Measurements from ENCODE around the gene VWF. TPM values are rescaled to one million over a fixed set of nuclear protein-coding genes. Genes with fewer than 3 reads are reported as not detected.

VWF gene
- polyA plus RNA-seq, 1 donor (not counting 4 experiments of a cell fraction or from before 2014, with no cell fraction given) = 0.01 TPM

DNA sequence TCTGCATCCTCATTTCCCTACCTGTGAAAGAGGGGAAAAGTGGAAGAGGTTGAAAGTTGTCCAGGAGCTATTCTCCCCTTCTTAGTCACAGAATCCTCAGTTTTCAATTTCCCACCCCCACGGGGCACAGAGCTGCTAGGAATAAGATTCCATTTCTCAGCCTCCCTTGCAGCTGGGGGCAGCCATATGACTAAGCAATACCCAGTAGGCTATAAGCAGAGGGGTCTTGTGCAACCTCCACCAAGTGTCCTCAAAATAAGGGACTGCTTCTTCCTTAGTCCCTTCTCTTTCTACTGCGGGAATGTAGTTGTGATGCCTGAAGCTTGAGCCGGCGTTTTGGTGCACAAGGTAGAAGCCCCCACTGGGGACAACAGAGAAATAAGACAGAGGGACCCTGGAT, 40.9 kb downstream of the VWF start:
- no peak for DNase-seq (ENCODE audit: low read depth, low spot score)
- H3K9me1 ChIP-seq (ENCODE audit: control insufficient read depth, extremely low read depth, insufficient read depth, low read length) = no peaks in the 10 kb centered on the region
- FAIRE-seq = no peak
- dilution Hi-C loops (cut with MboI; ENCODE audit: extremely low pct_ligation_motif_present, low sequenced_read_pairs) = no loop called here
- TF ChIP-seq EZH2 (IDR thresholded peaks at IDR 0.05; ENCODE audit: low read length) = no peak
- TF ChIP-seq, protein P1, sequence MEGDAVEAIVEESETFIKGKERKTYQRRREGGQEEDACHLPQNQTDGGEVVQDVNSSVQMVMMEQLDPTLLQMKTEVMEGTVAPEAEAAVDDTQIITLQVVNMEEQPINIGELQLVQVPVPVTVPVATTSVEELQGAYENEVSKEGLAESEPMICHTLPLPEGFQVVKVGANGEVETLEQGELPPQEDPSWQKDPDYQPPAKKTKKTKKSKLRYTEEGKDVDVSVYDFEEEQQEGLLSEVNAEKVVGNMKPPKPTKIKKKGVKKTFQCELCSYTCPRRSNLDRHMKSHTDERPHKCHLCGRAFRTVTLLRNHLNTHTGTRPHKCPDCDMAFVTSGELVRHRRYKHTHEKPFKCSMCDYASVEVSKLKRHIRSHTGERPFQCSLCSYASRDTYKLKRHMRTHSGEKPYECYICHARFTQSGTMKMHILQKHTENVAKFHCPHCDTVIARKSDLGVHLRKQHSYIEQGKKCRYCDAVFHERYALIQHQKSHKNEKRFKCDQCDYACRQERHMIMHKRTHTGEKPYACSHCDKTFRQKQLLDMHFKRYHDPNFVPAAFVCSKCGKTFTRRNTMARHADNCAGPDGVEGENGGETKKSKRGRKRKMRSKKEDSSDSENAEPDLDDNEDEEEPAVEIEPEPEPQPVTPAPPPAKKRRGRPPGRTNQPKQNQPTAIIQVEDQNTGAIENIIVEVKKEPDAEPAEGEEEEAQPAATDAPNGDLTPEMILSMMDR (optimal IDR thresholded peaks at IDR 0.05 in 1 of 3, IDR thresholded peaks at IDR 0.05 in 1 of 3, conservative IDR thresholded peaks at IDR 0.05 in 1 of 3; ENCODE audit: extremely low read depth in 1 of 3, insufficient read depth in 2 of 3, low read length in 3 of 3) = no peak
- H3K27me3 ChIP-seq (ENCODE audit: control insufficient read depth, extremely low read depth, insufficient read depth, low read length) = no peaks in the 10 kb centered on the region
- no peaks in the 10 kb centered on the region for H4K20me1 ChIP-seq (ENCODE audit: control insufficient read depth, extremely low read depth, insufficient read depth, low read length)
- H3K4me2 ChIP-seq (ENCODE audit: control insufficient read depth, extremely low read depth, insufficient read depth, low read depth, low read length) = no peak overlapping the region
- H3K4me1 ChIP-seq (ENCODE audit: control insufficient read depth, extremely low read depth, insufficient read depth, low read length) = peaks cover 18% of the 10 kb centered on the region
- no peaks in the 10 kb centered on the region for H3K36me3 ChIP-seq (ENCODE audit: control insufficient read depth in 2 of 2, extremely low read depth in 1 of 2, insufficient read depth in 2 of 2, low read length in 2 of 2)
- no peak overlapping the region for H3K27ac ChIP-seq (ENCODE audit: control insufficient read depth, insufficient read depth, low read length)
- H3K9me3 ChIP-seq (ENCODE audit: control insufficient read depth, low read depth, low read length) = no peaks in the 10 kb centered on the region
- no peak overlapping the region for H3K4me3 ChIP-seq (ENCODE audit: control insufficient read depth in 2 of 3, extremely low read depth in 1 of 3, insufficient read depth in 2 of 3, low read depth in 1 of 3, low read length in 3 of 3)
- H3K79me2 ChIP-seq (ENCODE audit: control insufficient read depth, insufficient read depth, low read length) = no peaks in the 10 kb centered on the region
- no peak overlapping the region for H3K9ac ChIP-seq (ENCODE audit: control insufficient read depth, extremely low read depth, insufficient read depth, low read length)
- no peak overlapping the region for H2AFZ ChIP-seq (ENCODE audit: control insufficient read depth, low read length)

DNA sequence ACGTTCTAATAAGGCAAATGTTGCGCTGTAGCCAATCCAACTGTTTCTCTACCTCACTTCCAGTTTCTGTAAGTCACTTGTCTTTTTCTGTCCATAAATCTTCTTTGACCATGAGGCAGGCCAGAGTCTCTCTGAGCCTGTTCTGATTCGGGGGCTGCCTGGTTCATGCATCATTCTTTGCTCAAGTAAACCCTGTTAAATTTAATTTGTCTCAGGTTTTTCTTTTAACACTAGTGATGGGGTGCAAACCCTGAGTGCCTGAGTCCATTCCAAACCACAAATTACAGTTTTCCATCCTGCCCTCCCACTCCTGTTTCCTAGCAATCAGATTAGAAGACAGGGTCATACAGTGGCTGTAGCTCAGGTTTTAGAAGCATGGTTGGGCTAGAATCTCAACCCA, 41.9 kb downstream of the VWF start:
- Histone ChIP-seq H3K9me1 (ENCODE audit: control insufficient read depth, extremely low read depth, insufficient read depth, low read length) (no peaks in the 10 kb centered on the region), H3K4me2 (ENCODE audit: control insufficient read depth, extremely low read depth, insufficient read depth, low read depth, low read length) (no peak overlapping the region), H3K36me3 (ENCODE audit: control insufficient read depth in 2 of 2, extremely low read depth in 1 of 2, insufficient read depth in 2 of 2, low read length in 2 of 2) (no peaks in the 10 kb centered on the region), H3K4me1 (ENCODE audit: control insufficient read depth, extremely low read depth, insufficient read depth, low read length) (peaks cover 18% of the 10 kb centered on the region), H3K27me3 (ENCODE audit: control insufficient read depth, extremely low read depth, insufficient read depth, low read length) (no peaks in the 10 kb centered on the region), H4K20me1 (ENCODE audit: control insufficient read depth, extremely low read depth, insufficient read depth, low read length) (no peaks in the 10 kb centered on the region), H2AFZ (ENCODE audit: control insufficient read depth, low read length) (no peak overlapping the region), H3K27ac (ENCODE audit: control insufficient read depth, insufficient read depth, low read length) (no peak overlapping the region), H3K79me2 (ENCODE audit: control insufficient read depth, insufficient read depth, low read length) (no peaks in the 10 kb centered on the region), H3K9ac (ENCODE audit: control insufficient read depth, extremely low read depth, insufficient read depth, low read length) (no peak overlapping the region), H3K9me3 (ENCODE audit: control insufficient read depth, low read depth, low read length) (no peaks in the 10 kb centered on the region), H3K4me3 (ENCODE audit: control insufficient read depth in 2 of 3, extremely low read depth in 1 of 3, insufficient read depth in 2 of 3, low read depth in 1 of 3, low read length in 3 of 3) (no peak overlapping the region)
- dilution Hi-C loops (cut with MboI; ENCODE audit: extremely low pct_ligation_motif_present, low sequenced_read_pairs) = no loop called here
- no peak for DNase-seq (ENCODE audit: low read depth, low spot score)
- TF ChIP-seq EZH2 (IDR thresholded peaks at IDR 0.05; ENCODE audit: low read length) = no peak
- TF ChIP-seq, protein P1 (optimal IDR thresholded peaks at IDR 0.05 in 1 of 3, IDR thresholded peaks at IDR 0.05 in 1 of 3, conservative IDR thresholded peaks at IDR 0.05 in 1 of 3; ENCODE audit: extremely low read depth in 1 of 3, insufficient read depth in 2 of 3, low read length in 3 of 3) = no peak
- FAIRE-seq = no peak
